Ascending aorta (tissue), 2 donors: Measurements from ENCODE around the gene PLCG2. TPM values are rescaled to one million over a fixed set of nuclear protein-coding genes. Genes with fewer than 3 reads are reported as not detected.

Source experiments
- DNase-seq, 2 donors: peaks; one replicate each; pipeline ENCODE4 v3.0.0-alpha.2; 2019; ENCODE audit warnings: low spot score in 2 of 2
- H3K27ac ChIP-seq, 2 donors: fragments of 200-600 bp; sonication (generic); one replicate each; pipeline ENCODE4 v1.5.1; 2016 to 2017; ENCODE audit warnings: mild to moderate bottlenecking in 1 of 2
- H3K27me3 ChIP-seq: fragments of 200-600 bp; sonication (generic); one replicate; pipeline ENCODE4 v1.5.1; 2017
- H3K36me3 ChIP-seq, 2 donors: fragments of 200-600 bp; sonication (generic); one replicate each; pipeline ENCODE4 v1.5.1; 2016
- H3K4me1 ChIP-seq, 2 donors: fragments of 200-600 bp; sonication (generic); one replicate each; pipeline ENCODE4 v1.5.1; 2016 to 2017; ENCODE audit warnings: mild to moderate bottlenecking in 1 of 2
- H3K4me3 ChIP-seq, 2 donors: fragments of 200-600 bp; sonication (generic); one replicate each; pipeline ENCODE4 v1.5.1; 2016 to 2017; ENCODE audit warnings: mild to moderate bottlenecking in 1 of 2
- H3K9me3 ChIP-seq, 2 donors: fragments of 200-600 bp; sonication (generic); one replicate each; pipeline ENCODE4 v1.5.1; 2016
- CTCF ChIP-seq, 3 experiments: fragments of 200-600 bp in 2 of 3; fragments of 450-650 bp in 1 of 3; sonication (generic) in 2 of 3; IDR thresholded peaks; one replicate each; pipeline ENCODE4 v1.5.1; 2016 to 2019; ENCODE audit warnings: antibody characterized with exemption in 3 of 3, mild to moderate bottlenecking in 1 of 3, moderate library complexity in 1 of 3
- intact Hi-C: fragments of 100-400 bp; cut with DNase I; formaldehyde crosslinking; loops from one replicate; pipeline ENCODE4 v1.15.1; 2023
- total RNA-seq: library from RNA; depleted of rRNA; stranded (reverse); fragments of >200 nt; gene quantifications from one replicate; pipeline ENCODE4 v1.1.0, GENCODE V29; 2016

Gene PLCG2
- total RNA-seq, 1 donor from 2014 or later, result 34.2 TPM

GRCh38 chr16:81786868-81787267 is 7.8 kb downstream of the PLCG2 start:
- Histone ChIP-seq H3K27ac (no peak overlapping the region), H3K36me3 (no peaks in the 10 kb centered on the region), H3K9me3 (no peaks in the 10 kb centered on the region), H3K4me3 (no peak overlapping the region), H3K4me1 (no peaks in the 10 kb centered on the region), H3K27me3 (no peaks in the 10 kb centered on the region)
- DNase-seq, result no peak
- intact Hi-C loops, result no loop called here
- TF ChIP-seq CTCF (IDR thresholded peaks at IDR 0.05), result no peak

GRCh38 chr16:81787659-81788058 is 8.6 kb downstream of the PLCG2 start:
- Histone ChIP-seq H3K27me3 (no peaks in the 10 kb centered on the region), H3K36me3 (no peaks in the 10 kb centered on the region), H3K4me3 (no peak overlapping the region), H3K27ac (no peak overlapping the region), H3K4me1 (no peaks in the 10 kb centered on the region), H3K9me3 (no peaks in the 10 kb centered on the region)
- no peak for TF ChIP-seq CTCF (IDR thresholded peaks at IDR 0.05)
- intact Hi-C loops, result no loop called here
- DNase-seq, result no peak

DNA sequence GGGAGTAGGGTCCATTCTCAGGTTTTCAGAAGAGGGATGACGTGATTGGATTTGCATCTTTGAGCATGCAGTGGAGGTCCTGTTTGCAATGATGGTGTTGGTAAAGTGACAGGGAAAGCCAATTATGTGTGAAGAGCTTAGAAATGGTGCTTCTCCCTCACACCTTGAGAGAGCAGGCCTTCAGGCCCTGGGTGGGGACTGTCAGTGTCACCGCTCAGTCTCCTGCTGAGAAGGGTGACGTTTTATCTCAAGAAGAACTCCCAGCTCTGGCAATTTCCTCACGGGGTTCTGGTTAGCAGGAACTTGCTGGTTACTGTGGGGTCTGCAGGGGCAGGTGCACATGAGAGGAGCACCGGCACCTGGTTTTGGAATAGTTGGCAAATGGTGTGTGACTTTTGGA is 11.2 kb downstream of the PLCG2 start:
- Histone ChIP-seq H3K27me3 (no peaks in the 10 kb centered on the region), H3K9me3 (no peaks in the 10 kb centered on the region), H3K27ac (no peak overlapping the region), H3K36me3 (no peaks in the 10 kb centered on the region), H3K4me3 (no peak overlapping the region), H3K4me1 (no peaks in the 10 kb centered on the region)
- intact Hi-C loops, result no loop called here
- no peak for DNase-seq
- no peak for TF ChIP-seq CTCF (IDR thresholded peaks at IDR 0.05)

DNA sequence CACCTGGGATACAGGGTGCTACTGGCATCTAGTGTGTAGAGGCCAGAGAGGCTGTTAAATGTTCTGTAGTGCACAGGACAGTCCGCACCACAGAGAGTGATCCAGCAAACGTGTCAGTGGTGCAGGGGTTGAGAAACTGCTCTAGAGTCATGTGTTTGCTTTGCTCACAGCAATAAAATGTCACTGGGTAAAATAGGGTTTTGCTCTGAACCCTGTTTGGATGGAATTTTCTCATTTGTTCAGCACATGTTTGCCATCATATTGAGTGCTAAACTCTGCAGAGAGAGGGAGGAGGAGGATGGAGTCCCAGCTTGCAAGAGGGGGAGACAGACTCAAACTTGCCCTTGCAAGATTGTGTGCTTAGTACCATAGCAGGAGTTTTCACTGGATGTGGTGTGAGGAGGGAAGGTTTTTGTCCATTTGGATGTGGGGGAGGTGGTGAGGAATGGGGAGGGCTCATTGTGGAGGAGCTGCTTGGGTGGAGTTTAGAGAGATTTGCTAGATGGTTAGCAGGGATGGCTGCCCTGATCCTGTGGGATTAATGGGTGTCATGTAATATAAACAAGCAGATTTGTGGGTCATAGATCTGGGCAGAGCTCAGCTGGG is 11.8 kb downstream of the PLCG2 start:
- intact Hi-C loops, result no loop called here
- no peak overlapping the region for H3K27ac ChIP-seq
- H3K9me3 ChIP-seq, result no peaks in the 10 kb centered on the region
- TF ChIP-seq CTCF (IDR thresholded peaks at IDR 0.05), result no peak
- no peaks in the 10 kb centered on the region for H3K27me3 ChIP-seq
- no peak for DNase-seq
- H3K4me3 ChIP-seq, result no peak overlapping the region
- H3K4me1 ChIP-seq, result no peaks in the 10 kb centered on the region
- no peaks in the 10 kb centered on the region for H3K36me3 ChIP-seq

DNA sequence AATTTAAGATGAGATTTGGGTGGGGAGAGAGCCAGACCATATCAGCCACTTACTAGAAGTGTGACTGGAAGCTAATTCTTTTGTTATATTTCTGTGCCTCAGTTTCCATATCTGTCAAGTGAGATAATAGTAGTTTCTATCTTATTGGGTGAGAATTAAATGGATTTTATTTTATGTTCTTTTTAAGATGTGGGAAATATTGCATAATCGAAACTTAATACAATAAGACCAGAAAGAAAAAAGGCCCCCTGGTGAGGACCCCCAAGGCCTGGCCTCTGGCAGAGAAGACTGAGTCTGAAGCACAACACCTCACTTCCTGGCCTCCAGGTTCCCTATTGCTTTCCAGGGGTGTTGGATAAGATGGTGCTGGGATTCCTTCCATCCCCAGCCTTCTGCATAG is 13.7 kb downstream of the PLCG2 start:
- intact Hi-C loops, result no loop called here
- no peak for TF ChIP-seq CTCF (IDR thresholded peaks at IDR 0.05)
- DNase-seq, result no peak
- no peak overlapping the region for H3K4me3 ChIP-seq
- no peaks in the 10 kb centered on the region for H3K27me3 ChIP-seq
- H3K27ac ChIP-seq, result no peak overlapping the region
- H3K36me3 ChIP-seq, result no peaks in the 10 kb centered on the region
- no peaks in the 10 kb centered on the region for H3K4me1 ChIP-seq
- no peaks in the 10 kb centered on the region for H3K9me3 ChIP-seq

DNA sequence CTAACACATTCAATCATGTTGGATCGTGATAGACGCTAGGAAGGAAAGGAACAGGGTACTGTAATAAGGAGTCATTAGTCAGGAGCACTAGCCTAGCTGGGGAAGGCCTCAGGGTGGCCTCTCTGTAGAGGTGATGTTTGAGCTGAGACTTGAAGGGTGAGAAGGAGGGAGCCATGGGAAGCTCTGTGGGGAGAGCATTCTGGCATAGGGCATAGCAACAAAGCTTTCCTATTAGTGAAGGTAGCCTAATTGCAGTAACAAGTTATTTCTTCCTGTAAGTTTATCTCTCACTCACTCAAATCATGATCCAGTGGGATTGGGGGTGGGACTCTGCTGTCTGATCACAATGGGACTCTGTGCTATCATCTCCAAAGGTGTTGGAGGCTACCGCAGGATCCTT is 16.1 kb downstream of the PLCG2 start:
- H3K36me3 ChIP-seq, result no peaks in the 10 kb centered on the region
- H3K4me3 ChIP-seq, result no peak overlapping the region
- intact Hi-C loops, result no loop called here
- H3K27ac ChIP-seq, result no peak overlapping the region
- no peaks in the 10 kb centered on the region for H3K4me1 ChIP-seq
- H3K9me3 ChIP-seq, result no peaks in the 10 kb centered on the region
- H3K27me3 ChIP-seq, result no peaks in the 10 kb centered on the region
- no peak for TF ChIP-seq CTCF (IDR thresholded peaks at IDR 0.05)
- DNase-seq, result no peak
